HG02610 (cell line): ENCODE results near the gene RBCK1.
"Not testable (repeated sequence)": the region's sequence is repeated elsewhere in the genome, so short reads cannot be mapped to it uniquely, and the experiment has no call there.

ENCODE experiments used
- ATAC-seq: cut with Tn5 transposase; IDR thresholded peaks from one replicate; pipeline ENCODE4 v1.9.1; 2021; ENCODE audit warnings: mild to moderate bottlenecking, moderate library complexity; ENCODE audit not compliant: unreplicated experiment

Gene RBCK1

DNA sequence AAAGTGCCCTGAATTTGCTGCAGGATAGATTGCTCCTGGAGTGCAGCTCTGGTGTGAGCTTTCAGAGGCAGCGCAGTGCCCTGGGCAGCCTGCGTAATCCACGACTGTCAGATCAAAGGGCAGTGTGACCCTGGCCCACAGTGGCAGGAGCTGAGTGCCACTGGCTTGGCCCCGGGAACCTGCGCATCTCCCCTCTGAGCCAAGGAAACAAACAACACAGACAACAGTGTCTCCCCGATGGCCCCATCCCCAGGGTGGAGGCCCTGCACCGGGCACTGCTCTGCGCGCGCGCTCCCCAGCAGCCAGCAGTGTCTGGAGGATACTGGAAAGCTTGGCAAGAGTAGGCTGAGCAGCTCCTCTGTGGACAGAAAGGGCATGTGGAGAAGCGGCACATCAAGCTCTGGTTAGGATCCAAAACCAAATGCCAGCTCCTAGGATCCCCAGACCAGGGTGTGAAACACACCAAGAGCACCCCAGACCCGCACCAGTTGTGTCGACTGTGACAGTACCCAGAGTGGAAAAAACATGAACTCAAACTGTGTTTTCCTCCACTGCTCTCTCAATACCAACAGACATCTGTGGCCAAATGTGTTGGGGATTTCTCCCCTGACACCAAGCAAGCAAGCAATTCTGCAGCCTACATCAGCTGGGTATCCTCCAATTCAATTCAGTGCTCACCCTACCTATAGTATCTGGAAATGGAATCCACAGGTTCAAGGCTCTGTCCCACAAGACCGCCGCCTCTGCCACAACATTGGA, 26.7 kb downstream of the RBCK1 start:
- ATAC-seq, result no peak

DNA sequence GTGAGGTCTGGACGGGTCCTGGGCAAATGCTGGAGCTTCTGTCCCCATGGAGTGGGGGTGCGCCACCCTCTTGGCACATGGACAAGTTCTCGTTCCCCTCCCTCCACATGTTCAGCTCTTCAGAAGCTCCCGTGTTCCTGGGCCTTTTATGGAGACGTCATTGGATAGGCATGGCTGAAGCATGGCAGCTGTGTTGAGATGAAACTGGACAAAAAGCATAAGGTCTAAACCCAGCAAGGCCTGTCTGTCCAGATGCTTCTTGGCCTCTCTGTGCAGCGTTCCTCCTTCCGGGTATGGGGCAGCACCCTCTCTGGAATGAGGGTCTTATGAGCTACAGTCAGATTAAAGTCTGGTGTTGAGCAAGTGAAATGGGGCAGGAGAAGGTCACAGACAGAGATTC, 27.5 kb downstream of the RBCK1 start:
- ATAC-seq, result no peak

DNA sequence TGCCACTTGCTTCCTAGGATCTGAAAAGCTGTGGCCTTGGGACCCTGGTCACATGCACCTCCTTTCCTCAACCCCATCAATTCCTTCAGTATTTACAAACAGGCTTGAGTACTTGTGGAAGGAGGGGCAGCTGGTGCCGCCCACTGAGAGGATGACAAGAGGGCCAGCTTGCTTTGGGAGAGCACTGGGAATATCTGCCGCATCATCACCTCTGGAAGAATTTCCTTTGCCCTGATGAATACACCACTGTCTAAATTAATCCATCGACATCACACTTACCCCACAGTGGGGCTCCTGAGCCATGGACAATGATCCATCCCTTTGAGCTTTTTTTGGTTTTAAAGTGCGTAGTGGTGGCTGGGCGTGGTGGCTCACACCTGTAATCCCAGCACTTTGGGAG, 28.4 kb downstream of the RBCK1 start:
- no peak for ATAC-seq

DNA sequence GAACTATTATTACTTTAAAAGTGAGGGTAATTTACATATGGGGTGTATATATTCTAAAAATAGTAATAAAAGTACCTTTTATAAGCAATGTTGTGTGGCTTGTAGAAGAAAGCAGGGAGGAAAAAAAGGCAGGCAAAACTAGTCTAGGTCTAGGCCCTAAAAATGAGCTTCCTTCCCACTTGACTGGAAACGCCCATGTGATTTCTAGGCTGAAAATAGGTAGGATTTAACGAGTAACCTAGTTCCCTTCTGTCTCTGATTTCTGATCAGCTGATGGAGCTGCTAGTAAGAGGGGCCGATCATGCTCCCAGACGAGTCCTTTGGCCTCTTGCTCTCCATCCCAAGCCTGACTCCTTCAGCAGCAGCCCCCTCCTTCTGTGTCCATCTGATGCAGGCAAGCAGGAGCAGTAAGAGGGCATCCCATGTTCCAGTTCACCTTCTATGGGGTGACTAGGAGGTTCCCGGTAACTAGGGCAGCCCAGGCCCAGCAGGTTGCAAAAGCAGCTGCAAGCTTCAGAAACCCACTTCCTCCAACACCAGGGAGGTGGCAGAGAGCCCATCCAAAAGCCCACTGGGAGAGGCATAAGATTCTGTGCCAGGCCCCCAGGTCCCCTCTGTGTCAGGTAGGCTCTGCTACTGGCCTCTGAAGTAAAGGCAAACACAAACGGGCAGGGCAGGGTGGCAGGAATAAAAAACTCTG, 29.8 kb downstream of the RBCK1 start:
- ATAC-seq, result no peak

DNA sequence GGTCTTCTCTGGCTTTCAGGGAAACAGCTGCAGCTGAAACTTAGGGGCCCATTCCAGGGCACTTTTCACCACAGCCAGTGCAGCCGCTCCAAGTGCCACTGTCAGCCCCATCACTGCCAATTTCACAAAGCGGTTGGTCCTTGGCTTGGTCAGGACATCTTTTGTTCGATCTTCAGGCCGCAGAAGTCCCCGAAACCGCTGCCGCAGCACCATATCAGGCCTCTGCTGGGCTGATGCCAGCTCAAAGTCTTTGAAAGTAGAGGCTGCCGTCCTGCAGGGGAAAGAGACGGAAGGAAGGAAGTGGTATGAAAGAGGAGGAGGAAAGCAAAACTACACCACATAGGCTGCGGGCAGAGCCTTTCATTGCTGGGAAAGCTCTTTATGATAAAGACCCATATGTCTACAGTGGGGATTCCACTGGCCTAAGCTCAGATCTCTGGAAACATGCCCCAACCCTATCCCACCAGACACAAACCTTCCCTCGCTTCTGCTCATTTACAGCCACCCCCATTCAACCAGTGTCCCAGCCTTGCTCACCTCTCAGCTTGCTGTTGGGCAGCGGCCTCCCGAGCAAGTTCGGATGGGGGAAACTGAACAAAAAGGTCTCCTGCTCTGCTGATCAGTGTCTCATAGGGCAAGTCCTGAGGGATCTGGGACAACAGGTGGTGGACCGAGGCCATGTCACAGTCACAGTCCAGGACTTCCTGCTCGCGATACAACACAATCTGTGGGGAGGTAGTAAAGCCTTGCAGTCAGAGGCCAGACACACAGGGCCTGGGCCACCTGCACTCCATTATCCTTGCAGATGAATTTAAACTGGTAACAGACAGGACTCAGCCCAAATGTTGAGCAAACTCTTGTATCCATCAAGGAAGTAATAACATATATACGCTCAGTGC, 30.7 kb downstream of the RBCK1 start:
- no peak for ATAC-seq

DNA sequence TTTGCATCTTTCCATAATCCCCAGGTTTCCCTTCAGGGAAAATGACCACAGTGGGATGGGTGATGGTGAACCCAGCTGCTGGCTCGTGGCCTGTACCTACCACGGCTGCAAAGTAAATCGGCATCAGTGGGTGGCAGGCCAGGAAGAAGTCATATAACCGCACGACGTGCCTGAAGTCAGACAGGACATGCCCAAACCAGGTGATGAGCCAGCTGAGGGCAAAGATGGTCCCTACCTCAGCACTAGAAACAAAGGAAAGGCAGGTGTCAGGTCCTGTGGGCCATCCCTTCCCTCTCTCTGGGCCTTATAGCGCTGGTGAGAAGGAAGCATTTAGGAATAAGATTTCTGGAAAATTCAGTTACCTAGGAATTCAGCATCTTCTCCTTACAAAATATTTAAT, 32.0 kb downstream of the RBCK1 start:
- ATAC-seq, result no peak

DNA sequence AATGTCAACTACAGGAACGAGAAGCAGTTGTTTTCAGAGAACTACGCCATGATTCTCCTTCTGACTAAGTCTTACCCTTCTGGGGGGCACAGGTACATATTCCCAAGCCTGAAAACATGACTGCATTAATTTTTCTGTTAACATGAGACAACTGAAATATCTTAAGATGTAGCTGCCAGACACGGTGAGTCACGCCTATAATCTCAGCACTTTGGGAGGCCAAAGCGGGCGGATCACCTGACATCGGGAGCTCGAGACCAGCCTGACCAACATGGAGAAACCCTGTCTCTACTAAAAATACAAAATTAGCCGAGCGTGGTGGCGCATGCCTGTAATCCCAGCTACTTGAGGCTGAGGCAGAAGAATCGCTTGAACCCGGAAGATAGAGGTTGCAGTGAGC, 32.5 kb downstream of the RBCK1 start:
- no peak for ATAC-seq

DNA sequence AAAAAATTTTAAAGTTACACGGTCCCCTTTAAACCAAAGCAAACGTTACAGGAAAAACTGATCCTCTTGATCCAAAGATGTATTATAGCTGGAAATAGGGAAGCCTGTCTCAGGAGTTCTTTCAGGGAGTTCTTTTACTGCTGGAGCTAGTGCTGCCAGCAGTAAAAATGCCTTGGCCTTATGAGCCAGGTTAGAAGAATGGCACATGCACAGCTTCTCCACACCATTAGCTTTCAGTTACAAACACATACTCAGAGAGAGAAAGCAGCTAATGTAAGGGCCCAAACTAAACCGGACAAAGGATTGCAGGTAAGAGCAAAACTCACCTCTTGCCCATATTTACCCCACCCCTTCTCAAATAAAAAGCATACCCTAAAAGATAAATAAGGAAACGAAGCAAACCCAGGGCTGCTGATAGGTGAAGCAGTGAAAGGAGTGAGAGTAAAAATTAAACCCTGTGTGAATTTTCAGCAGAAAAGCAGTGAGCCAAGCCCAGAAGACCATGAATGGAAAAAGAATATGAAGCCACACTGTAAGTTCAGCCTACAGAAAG, 35.2 kb downstream of the RBCK1 start:
- ATAC-seq, result no peak

DNA sequence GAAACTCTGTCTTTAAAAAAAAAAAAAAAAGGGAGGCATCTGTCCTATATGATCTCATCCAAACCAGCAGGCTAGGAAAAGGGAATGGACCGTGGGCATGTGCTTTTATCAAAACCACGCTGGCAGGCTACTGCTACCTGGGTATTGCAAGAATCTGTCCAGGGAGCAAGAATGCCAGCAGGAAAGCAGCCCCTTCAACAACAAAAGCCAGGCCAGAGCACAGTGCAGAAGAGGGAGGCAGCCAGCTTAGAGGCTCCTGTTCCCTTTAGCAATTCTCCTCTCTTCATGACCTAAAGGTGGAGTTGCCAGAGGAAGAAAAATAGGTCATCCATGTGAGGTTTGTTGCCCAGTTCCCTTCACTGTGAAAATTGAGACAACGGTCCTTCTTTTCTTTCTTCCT, 36.0 kb downstream of the RBCK1 start:
- ATAC-seq, result no peak

DNA sequence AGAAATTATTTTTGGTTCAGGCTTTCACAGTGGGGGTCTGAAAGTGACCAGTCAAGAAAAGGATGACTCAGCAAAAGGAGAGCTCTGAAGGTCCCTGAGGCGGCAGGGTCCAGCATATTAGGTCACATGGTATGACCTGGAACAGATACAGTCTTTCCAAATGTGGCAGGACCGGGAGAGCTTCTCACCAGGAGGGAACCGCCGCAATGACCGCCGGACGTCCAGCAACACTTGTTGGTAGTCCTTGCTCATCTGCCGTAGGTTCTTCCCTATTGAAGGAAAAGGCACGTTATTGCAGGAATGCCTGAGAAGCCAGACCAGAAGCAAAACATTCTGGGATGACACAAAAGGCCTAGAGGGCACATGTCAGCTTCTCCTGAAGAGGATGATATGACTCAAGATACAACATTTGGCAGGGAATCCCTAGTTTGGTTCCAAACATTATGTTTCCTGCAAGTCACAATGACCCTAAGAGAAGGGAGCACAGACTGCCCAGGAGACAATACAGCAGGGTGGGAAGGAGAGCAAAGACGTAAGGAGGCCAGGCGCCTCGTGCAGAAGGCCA, 36.8 kb downstream of the RBCK1 start:
- ATAC-seq, result no peak

DNA sequence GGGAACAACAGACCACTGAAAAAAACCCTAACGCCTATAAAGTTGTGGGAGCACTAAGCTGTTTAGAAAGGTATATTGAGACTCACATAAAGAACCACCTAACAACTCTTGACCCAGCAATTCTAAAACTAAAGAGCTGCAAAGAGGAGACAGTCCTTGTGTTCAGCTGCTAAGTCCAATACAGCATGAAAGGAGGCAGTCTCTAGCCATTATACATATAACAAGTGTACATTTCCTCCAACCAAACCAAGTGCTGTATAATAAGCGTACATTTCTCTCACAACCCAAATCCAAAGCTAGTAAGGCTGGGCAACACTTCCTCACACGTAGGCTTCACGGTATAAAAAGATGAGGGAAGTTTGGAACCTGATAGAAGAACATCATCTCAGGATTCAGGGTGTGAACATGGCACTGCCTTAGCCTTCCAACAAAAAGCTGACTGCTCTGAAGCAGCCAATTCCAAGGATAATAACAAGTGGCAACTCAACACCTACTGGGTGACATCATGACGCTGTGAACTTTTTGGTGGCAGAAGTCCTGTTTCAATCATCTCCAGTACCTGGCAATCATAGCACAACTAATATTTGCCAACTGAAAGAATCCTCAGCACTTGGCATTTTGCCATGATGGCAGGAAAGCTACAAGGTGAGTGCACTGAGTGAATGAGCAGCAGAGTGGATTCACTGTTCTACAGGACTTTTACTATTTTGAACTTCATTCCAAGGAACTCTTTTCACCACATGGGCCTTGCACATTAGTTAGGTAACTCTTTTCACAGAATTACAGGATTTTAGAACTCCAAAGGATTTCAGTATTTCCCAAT, 37.6 kb downstream of the RBCK1 start:
- ATAC-seq, result no peak

DNA sequence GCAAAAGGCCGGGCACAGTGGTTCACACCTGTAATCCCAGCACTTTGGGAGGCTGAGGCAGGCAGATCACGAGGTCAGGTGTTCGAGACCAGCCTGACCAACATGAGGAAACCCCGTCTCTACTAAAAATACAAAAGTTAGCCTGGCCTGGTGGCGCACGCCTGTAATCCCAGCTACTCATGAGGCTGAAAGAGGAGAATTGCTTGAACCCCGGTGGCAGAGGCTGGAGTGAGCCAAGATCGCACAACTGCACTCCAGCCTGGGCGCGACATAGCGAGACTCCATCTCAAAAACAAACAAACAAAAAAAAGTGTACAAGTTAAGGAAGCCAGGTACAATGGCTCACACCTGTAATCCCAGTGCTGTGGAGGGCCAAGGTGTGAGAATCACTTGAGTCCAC, 43.9 kb downstream of the RBCK1 start:
- ATAC-seq, result not testable (repeated sequence)

DNA sequence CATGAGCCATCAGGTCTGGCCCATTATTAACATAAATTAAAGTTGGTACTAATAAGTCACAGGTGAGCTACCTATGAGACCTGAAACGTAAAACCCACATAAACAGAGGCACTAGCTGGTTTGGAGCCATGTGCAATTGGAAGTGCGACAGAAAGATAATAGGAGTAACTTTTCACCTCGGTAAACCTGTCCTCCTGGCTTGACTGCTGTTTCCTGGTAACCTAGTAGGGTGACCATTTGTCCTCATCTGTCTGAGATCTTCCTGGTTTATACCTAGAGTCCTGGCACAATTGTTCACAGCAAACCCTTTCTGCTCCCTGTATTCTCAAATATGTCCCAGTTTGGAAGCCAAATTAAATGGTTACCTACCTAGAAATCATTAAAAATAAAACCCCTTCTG, 46.9 kb downstream of the RBCK1 start:
- no peak for ATAC-seq

DNA sequence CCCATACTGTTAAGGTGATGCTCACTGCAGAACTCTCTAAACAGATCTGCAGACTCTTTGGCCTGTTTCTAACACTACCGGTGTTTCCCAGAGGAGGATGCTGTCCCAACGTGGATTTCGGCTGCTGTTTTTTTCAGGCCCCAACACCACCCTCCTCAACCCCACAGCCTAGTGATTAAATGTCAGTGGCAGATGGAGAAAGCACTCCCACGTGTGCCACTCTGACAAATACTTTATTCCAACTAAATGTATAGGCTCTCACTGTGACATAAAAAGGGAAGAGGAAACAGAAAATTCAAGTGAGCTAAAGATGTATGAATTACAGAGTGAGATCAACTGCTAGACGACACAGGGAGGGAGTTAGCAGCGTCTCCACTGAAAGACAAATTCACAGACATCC, 50.7 kb downstream of the RBCK1 start:
- no peak for ATAC-seq

DNA sequence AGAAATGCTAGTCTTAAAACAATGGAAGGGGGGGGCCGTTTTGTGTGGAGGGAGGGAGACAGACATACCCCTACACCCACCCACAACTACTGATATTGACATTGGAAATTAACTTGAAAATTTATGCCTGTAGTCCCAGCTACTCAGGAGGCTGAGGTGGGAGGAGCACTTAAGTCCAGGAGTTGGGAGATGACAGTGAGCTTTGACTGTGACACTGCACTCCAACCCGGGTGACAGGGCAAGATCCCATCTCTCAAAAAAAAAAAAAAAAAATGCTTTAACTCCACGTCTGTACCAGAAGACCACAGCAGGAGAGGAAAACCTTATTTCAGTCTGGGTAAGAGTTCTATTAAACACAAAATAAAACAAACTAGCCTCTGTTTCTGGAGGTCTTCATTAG, 52.1 kb downstream of the RBCK1 start:
- no peak for ATAC-seq

DNA sequence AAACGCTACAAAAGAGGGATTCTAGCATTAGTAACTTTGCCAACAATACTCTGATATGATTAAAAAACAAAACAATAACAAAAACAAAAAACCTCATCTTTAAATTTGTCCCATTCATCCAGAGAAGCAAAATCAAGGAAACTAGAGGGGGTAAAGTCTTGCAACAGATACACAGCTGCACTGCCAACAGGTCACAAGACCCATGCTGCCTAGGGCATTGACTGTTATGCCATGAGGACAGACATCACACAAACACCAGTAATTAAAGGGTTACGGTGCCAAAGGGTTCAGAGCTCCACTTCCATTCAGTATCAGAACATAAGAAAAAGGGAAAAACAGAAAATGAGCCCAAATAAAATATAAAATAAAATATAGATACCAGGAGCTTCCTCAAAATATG, 52.6 kb downstream of the RBCK1 start:
- ATAC-seq, result no peak

DNA sequence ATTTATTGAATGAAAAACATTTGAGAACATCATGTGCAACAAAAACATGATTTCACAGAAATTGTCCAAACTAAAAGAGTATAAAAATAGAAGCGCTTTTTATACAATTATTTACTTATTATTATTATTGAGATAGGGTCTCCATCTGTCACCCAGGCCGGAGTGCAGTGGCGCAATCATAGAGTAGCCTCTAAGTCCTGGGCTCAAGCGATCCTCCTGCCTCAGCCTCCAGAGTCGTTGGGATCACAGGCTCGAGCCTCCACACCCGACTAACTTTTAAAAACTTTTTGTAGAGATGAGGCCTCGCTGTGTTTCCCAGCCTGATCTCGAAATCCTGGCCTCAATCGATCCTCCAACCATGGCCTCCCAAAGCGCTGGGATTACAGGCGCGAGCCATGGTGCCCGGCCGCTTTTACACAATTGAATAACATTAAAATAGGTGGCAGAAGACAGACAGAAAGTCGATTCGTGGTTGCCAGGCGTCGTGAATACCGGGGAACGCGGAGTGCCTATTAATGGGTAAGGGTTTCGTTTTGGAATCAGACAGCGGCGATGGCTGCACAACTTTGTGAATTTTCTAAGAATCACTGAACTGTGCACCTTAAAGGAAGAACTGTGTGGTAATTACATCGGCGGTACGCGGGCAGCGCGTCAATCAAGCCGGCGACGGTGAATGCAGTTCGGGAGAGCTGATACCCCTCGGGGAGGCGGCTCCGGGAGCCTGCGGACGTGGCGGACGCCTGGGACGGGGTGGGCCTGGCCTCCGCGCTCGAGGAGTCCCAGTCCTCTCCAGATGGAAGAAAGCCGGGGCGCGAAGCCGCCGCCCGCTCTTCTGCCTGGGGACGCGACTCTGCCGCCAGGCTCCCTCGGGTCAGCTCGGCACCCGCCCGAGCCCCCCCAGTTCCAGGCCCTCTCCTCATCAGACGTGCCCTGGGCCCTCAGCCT, 53.4 kb downstream of the RBCK1 start:
- ATAC-seq, result peak; percentile 43

DNA sequence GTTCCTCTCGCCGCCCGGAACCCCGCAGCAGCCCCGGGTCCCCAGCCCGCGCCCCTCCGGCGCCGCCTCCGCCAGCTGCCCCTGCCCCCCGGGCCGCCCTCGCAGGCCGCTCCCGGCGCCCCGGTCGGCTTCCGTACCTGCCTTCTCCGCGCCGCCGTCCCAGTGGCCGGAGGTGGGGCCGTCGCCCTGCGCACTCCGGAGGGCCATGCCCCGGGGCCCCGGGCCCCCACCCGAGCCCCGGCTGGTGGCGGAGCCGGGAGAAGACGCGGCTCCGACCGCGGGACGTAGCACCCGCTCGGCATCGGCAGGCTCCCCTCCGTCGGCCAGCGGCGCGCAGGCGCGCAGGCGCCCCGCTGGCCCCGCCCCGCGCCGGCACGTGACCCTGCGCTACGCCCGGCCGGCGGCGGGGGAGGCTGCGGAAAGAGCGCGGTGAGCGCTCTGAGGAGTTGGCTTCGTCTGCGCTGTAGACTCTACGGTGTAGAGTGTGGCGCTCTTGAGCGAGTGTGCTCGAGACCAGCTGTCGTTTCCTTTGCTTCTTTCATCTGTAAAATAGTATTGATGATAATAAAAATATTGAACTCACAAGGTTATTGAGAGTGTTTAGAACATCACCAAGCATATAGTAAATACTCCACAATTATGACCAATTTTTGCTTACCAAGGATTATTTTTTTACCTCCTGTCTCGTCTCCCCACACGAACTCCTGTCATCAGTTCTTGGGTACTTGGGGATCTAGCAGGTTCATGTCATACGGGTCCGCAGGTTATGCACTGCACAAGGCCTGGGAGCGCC, 54.3 kb downstream of the RBCK1 start, which contains the start of gene TBC1D20:
TSS of gene TBC1D20 (minus strand) at position 335 of the 793 bp plus-strand sequence. CDS start at position 207, 128 bp downstream.
- peak; percentile 90 for ATAC-seq
